Gastroesophageal sphincter (tissue), 3 donors: ENCODE data around the gene IFIT1.

ENCODE experiments used
- POLR2A ChIP-seq, 2 donors: fragments of 450-650 bp; IDR thresholded peaks; one replicate each; pipeline ENCODE4 v1.6.1; 2017; ENCODE audit warnings: antibody characterized with exemption in 2 of 2, mild to moderate bottlenecking in 2 of 2, moderate library complexity in 1 of 2
- TF ChIP-seq, protein P1 (sequence below), 4 experiments: fragments of 200-600 bp in 2 of 4; fragments of 450-650 bp in 2 of 4; sonication (generic) in 1 of 4; IDR thresholded peaks; one replicate each; pipeline ENCODE4 v1.5.1; 2017 to 2019; ENCODE audit warnings: antibody characterized with exemption in 4 of 4, mild to moderate bottlenecking in 2 of 4, moderate library complexity in 2 of 4

DNA sequence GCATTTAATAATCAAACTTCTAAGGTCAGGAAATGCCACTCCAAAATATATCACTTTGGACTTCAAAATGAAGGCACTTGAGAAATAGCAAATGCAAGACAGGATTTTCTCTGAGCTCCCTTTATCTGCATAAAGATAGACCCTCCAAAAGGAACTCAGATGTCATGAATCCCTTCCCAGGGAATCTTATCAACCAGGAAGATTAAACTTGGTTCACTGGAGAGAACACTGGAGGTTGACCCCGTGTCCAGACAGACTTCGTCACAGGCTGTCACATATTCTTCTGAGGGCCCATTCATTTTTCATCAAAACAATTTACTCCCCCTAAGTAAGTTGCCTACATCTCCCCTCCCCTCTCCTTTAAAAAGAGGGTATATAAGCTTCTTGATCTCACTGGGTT is 43.4 kb upstream of the IFIT1 start:
- TF ChIP-seq, protein P1, sequence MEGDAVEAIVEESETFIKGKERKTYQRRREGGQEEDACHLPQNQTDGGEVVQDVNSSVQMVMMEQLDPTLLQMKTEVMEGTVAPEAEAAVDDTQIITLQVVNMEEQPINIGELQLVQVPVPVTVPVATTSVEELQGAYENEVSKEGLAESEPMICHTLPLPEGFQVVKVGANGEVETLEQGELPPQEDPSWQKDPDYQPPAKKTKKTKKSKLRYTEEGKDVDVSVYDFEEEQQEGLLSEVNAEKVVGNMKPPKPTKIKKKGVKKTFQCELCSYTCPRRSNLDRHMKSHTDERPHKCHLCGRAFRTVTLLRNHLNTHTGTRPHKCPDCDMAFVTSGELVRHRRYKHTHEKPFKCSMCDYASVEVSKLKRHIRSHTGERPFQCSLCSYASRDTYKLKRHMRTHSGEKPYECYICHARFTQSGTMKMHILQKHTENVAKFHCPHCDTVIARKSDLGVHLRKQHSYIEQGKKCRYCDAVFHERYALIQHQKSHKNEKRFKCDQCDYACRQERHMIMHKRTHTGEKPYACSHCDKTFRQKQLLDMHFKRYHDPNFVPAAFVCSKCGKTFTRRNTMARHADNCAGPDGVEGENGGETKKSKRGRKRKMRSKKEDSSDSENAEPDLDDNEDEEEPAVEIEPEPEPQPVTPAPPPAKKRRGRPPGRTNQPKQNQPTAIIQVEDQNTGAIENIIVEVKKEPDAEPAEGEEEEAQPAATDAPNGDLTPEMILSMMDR (IDR thresholded peaks at IDR 0.05), result no peak
- no peak for TF ChIP-seq POLR2A (IDR thresholded peaks at IDR 0.05)
